EL (cell line): ENCODE measurements around the gene SLC25A36.

ENCODE experiments used
- DNase-seq: peaks from one replicate; pipeline ENCODE4 v3.0.0-alpha.2; 2016

SLC25A36 gene

GRCh38 chr3:140941434-140942220 is at the start of gene SLC25A36:
SLC25A36 (plus strand) TSS chr3:140941836; CDS start chr3:140942055, 219 bp downstream.
- peak; percentile 98 for DNase-seq

- DNase-seq = no peak
These were observed 44.6 kb upstream of the SLC25A36 start for GRCh38 chr3:140896997-140897396.

DNA sequence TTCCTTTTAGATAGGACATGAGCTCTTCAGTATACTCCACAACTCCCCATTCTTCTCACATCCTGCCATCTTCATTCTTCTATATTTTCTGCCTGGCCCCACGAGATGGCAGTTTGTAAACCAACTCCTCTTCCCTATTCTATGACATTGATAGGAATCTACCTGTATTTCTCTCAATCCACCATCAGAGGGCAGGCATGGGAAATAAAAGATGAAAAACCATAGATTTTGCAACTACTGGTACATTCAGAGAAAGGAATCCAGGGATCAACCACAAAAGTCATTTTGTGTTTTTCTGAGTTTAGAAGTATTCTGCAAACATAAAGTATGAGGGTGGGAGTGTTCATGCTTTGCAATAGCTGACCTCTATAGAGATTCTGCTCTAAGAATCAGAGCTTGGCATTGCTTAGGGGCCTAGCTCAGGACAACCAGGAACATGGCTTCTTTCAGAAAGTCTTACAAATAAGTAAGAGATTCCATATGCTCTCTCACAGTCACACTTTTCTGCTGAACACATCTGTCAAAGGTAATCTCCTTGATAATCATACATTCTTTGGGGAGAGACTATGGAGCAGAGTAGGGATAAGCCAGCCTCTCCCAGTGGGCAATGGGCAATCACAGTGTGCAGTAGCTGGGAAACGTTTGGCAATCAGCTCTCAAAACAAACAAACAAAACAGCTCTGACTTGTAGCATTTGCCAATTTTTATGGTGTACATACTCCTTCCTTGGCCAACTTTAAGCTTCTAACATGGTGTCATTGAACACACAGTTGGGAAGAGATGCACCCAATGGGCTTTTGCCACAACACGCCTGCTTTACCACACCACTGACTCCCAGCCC is 43.1 kb upstream of the SLC25A36 start:
- peak; percentile 74 for DNase-seq

- DNase-seq = no peak
These were observed 42.3 kb upstream of the SLC25A36 start for GRCh38 chr3:140899363-140899762.

GRCh38 chr3:140902791-140903190 is 38.8 kb upstream of the SLC25A36 start:
- DNase-seq = no peak

GRCh38 chr3:140903196-140903595 is 38.4 kb upstream of the SLC25A36 start:
- no peak for DNase-seq

GRCh38 chr3:140904521-140904920 is 37.1 kb upstream of the SLC25A36 start:
- no peak for DNase-seq

DNA sequence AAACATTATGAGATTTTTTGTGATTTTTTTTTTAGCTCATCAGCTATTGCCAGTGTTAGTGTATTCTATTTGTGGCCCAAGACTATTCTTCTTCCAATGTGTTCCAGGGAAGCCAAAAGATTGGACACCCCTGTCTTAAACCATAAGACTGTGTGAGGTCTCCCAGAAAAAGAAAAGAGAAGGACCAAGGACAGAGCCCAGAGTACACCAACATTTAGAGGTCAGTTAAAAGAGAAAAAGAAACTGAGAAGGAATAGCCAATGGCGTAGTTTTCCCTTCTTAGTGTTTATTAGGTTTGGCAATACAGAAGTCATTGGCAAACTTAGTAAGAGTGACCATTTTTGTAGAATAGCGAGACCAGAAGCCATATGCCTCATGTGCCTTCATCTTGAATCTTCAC is 36.1 kb upstream of the SLC25A36 start:
- no peak for DNase-seq

- no peak for DNase-seq
These were observed 34.9 kb upstream of the SLC25A36 start for GRCh38 chr3:140906785-140907184.

GRCh38 chr3:140910860-140911259 is 30.8 kb upstream of the SLC25A36 start:
- peak; percentile 10 for DNase-seq

GRCh38 chr3:140911822-140912221 is 29.8 kb upstream of the SLC25A36 start:
- DNase-seq = no peak

DNA sequence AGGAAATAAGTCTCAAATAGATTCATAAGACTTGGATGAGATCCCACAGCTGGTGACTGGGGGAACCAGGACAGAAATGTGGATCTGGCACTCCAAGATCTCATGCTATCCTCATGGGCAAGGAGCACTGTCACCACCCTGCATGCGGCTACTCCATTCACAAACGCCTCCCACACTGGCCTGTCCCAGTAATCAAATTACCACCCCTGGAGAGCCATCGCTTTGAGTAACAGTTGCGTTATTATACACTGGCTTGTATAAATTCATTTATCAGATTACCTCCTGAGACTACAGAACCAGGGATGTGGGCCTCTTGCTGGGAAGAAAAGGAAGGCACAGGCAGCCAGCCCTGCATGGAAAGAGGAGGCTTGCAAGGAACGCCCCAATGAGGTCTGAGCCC is 27.9 kb upstream of the SLC25A36 start:
- no peak for DNase-seq

GRCh38 chr3:140914384-140914945 is 27.2 kb upstream of the SLC25A36 start:
- no peak for DNase-seq

DNA sequence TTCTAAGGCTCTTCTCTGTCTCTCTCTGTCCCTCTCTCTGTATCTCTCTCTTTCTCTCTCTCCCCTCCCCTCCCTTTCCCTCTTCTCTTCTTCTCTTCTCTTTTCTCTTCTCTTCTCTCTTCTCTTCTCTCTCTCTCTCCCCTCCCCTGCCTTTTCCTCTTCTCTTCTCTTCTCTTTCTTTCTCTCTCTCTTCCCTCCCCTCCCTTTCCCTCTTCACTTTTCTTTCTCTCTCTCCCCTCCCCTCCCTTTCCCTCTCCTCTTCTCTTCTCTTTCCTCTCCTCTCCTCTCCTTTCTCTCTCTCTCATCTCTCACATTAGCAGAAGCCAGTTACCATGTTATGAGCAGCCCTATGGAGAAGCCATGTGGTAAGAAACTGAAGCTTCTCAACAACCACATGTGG is 25.0 kb upstream of the SLC25A36 start:
- DNase-seq = no peak

DNA sequence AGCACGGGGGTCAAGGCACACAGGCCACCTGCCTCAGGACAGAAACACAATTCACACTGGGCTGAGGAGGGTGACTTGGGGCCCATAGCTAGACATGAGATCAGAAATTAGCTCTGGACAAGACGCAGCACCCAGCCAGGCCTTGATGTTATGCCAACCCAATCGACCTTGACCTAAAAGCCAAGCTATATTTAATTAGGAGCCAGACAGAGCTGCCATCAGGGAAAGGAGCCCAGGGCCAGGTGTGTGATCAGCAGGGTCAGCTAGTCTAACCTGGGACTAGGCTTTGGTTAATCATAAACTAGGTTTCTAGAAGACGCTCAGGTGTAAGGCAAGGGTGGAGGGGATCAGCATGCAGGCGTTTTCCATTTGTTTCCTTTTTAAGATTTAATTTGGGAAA is 23.9 kb upstream of the SLC25A36 start:
- no peak for DNase-seq

- DNase-seq = no peak
These were observed 21.6 kb upstream of the SLC25A36 start for GRCh38 chr3:140920029-140920428.

GRCh38 chr3:140922634-140923033 is 19.0 kb upstream of the SLC25A36 start:
- DNase-seq = peak; percentile 20

GRCh38 chr3:140924097-140924873 is 17.4 kb upstream of the SLC25A36 start:
- DNase-seq = no peak

GRCh38 chr3:140927279-140928069 is 14.2 kb upstream of the SLC25A36 start:
- no peak for DNase-seq

DNA sequence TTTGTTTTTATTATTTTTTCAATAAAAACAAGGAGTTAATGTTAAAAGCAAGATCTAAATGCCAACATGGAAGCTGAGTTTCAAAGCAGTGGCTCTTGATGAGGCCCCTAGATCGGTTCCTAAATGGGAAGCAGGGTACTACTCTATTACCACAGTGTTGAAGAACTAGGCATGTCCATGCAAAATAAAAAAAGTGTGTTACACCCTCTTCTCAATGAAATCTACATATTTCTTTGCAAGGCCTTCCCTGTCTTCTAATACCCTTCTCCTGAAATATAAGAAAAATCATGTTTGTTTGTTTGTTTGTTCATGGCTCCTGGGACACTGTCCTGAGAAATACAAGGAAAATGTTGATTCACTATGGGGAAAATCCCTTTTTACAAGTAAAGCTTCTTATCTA is 12.2 kb upstream of the SLC25A36 start:
- DNase-seq = no peak

- no peak for DNase-seq
These were observed 10.6 kb upstream of the SLC25A36 start for GRCh38 chr3:140931016-140931454.

DNA sequence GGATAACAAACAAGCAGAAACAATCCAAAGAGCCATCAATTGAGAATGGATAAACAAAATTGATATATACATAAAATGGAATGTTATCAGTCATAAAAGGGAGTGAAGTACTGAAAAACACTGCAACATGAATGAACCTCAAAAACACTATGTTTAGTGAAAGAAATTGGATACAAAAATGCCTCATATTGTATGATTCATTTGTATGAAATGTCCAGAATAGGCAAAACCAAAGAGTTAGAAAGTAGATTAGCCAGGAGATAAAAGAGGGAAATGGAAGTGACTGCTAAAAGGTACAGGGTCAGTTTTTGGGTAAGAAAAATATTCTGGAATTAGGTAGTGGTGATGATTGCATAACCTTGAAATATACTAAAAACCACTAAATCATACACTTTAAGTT is 9.8 kb upstream of the SLC25A36 start:
- no peak for DNase-seq
